Neural cell (in vitro differentiated cells): ENCODE data around the gene S1PR2.

Experiments
- CTCF ChIP-seq: fragments of 450-650 bp; IDR thresholded peaks from 2 replicates; pipeline ENCODE4 v1.5.1; 2014; ENCODE audit warnings: antibody characterized with exemption, mild to moderate bottlenecking, moderate library complexity; ENCODE audit not compliant: poor library complexity, severe bottlenecking
- EP300 ChIP-seq: fragments of 450-650 bp; conservative IDR thresholded peaks from 2 replicates; pipeline ENCODE4 v1.6.1; 2014; ENCODE audit warnings: antibody characterized with exemption, mild to moderate bottlenecking, moderate library complexity; ENCODE audit not compliant: poor library complexity, severe bottlenecking
- EZH2 ChIP-seq: fragments of 200-600, 300-800 bp; shearing (Covaris generic), sonication (generic); IDR thresholded peaks from 2 replicates; pipeline ENCODE4 v1.6.1; 2014; ENCODE audit warnings: antibody characterized with exemption, low read length, borderline replicate concordance, mild to moderate bottlenecking; ENCODE audit not compliant: insufficient read depth, poor library complexity, severe bottlenecking
- RAD21 ChIP-seq: fragments of 450-650 bp; conservative IDR thresholded peaks from 2 replicates; pipeline ENCODE4 v1.6.1; 2014; ENCODE audit warnings: antibody characterized with exemption, mild to moderate bottlenecking, moderate library complexity
- REST ChIP-seq: IDR thresholded peaks from 2 replicates; pipeline ENCODE4 v1.6.1; 2012; ENCODE audit warnings: borderline replicate concordance

GRCh38 chr19:10205636-10206035 lies 25.5 kb downstream of the S1PR2 start:
- TF ChIP-seq REST (no peak), CTCF (no peak), EZH2 (no peak), EP300 (no peak), RAD21 (no peak)
